Common myeloid progenitor, CD34-positive (primary cell): ENCODE results near the gene CELSR1.

Source experiments
- CTCF ChIA-PET: fragments of 350-600 bp; sonication (Branson Sonifier 250); formaldehyde crosslinking; loops from one replicate; lab custom pipeline; 2021; ENCODE audit warnings: antibody characterized with exemption; lab: Charles Lee
- POLR2A ChIA-PET: fragments of 350-600 bp; sonication (Branson Sonifier 250); formaldehyde crosslinking; loops from one replicate; lab custom pipeline; 2021; ENCODE audit warnings: antibody characterized with exemption; lab: Charles Lee
- DNase-seq, 3 donors: peaks; one replicate each; pipeline versions ENCODE4 v3.0.0 to v3.0.0-alpha.2; 2013
- H3K27ac ChIP-seq, 2 experiments: 1 replicate in 1 of 2; 2 replicates in 1 of 2; pipeline ENCODE4 v1.7.0; 2013; ENCODE audit warnings: inconsistent platforms in 2 of 2, low read length in 2 of 2, mild to moderate bottlenecking in 2 of 2, low read depth in 1 of 2, moderate library complexity in 1 of 2; ENCODE audit not compliant: severe bottlenecking in 2 of 2, insufficient read depth in 1 of 2, poor library complexity in 1 of 2
- H3K27me3 ChIP-seq, 5 experiments: replicated peaks in 2 of 5; 1 replicate in 3 of 5; 2 replicates in 2 of 5; pipeline versions ENCODE4 v1.6.1 to v1.7.0; 2013; ENCODE audit warnings: low read length in 4 of 5, mild to moderate bottlenecking in 2 of 5, moderate library complexity in 2 of 5, inconsistent platforms in 1 of 5; ENCODE audit not compliant: insufficient read depth in 5 of 5, control insufficient read depth in 4 of 5
- H3K36me3 ChIP-seq, 4 experiments: 1 replicate in 2 of 4; 2 replicates in 2 of 4; pipeline versions ENCODE4 v1.6.1 to v1.7.0; 2013; ENCODE audit warnings: low read length in 3 of 4, control low read depth in 1 of 4, mild to moderate bottlenecking in 1 of 4; ENCODE audit not compliant: control insufficient read depth in 4 of 4, insufficient read depth in 4 of 4
- H3K4me1 ChIP-seq, 4 experiments: 1 replicate in 3 of 4; 2 replicates in 1 of 4; pipeline versions ENCODE4 v1.6.1 to v1.7.1; 2013; ENCODE audit warnings: low read length in 3 of 4, mild to moderate bottlenecking in 3 of 4, control low read depth in 1 of 4, inconsistent platforms in 1 of 4, moderate library complexity in 1 of 4; ENCODE audit not compliant: control insufficient read depth in 4 of 4, insufficient read depth in 4 of 4; ENCODE audit errors: control extremely low read depth in 1 of 4
- H3K4me3 ChIP-seq, 7 experiments: 1 replicate in 4 of 7; 2 replicates in 3 of 7; pipeline versions ENCODE4 v1.5.1 to v1.7.0; 2013; ENCODE audit warnings: mild to moderate bottlenecking in 7 of 7, low read length in 6 of 7, moderate library complexity in 6 of 7, inconsistent platforms in 2 of 7, low read depth in 2 of 7, control low read depth in 1 of 7; ENCODE audit not compliant: insufficient read depth in 4 of 7, control insufficient read depth in 1 of 7; ENCODE audit errors: extremely low read depth in 1 of 7
- H3K9me3 ChIP-seq, 5 experiments: 1 replicate in 4 of 5; 2 replicates in 1 of 5; pipeline versions ENCODE4 v1.6.1 to v1.7.1; 2013; ENCODE audit warnings: low read length in 4 of 5, mild to moderate bottlenecking in 2 of 5, inconsistent platforms in 1 of 5, low read depth in 1 of 5, moderate library complexity in 1 of 5; ENCODE audit not compliant: control insufficient read depth in 4 of 5, insufficient read depth in 2 of 5; ENCODE audit errors: control extremely low read depth in 1 of 5
- WGBS: methylation state at CpG from one replicate; pipeline ENCODE4 v1.1.5; 2013; ENCODE audit not compliant: insufficient coverage; 5-methylcytosine and 5-hydroxymethylcytosine counted together

Gene CELSR1

GRCh38 chr22:46326066-46326680 is 211.2 kb downstream of the CELSR1 start:
- over 99% methylated on average over 23 of the region's 23 CpGs for WGBS
- no peaks in the 10 kb centered on the region for H3K4me1 ChIP-seq
- H3K36me3 ChIP-seq, result peaks cover 2 to 84% (median 37%) of the 10 kb centered on the region in 4 experiments
- no peaks in the 10 kb centered on the region for H3K9me3 ChIP-seq
- no peak for DNase-seq
- CTCF ChIA-PET, result interaction anchor here (0.8 kb wide), 1 partner anchor 8 kb away, joined by 3 read pairs; no protein-coding TSS in a partner anchor
- no peaks in the 10 kb centered on the region for H3K27me3 ChIP-seq
- POLR2A ChIA-PET, result no interaction called here
- no peak overlapping the region for H3K27ac ChIP-seq
- no peak overlapping the region for H3K4me3 ChIP-seq

- no peak overlapping the region for H3K27ac ChIP-seq
- peaks cover 4 to 82% (median 41%) of the 10 kb centered on the region in 4 experiments for H3K36me3 ChIP-seq
- no peak for DNase-seq
- no peaks in the 10 kb centered on the region for H3K4me1 ChIP-seq
- no peak overlapping the region for H3K4me3 ChIP-seq
- ChIA-PET CTCF (interaction anchor here (1.0 kb wide), 1 partner anchor 207 kb away, joined by 4 read pairs; no protein-coding TSS in a partner anchor), POLR2A (no interaction called here)
- WGBS, result 97% methylated on average over 13 of the region's 19 CpGs
- no peaks in the 10 kb centered on the region for H3K27me3 ChIP-seq
- no peaks in the 10 kb centered on the region for H3K9me3 ChIP-seq
Observed at GRCh38 chr22:46323162-46323561, 214.3 kb downstream of the CELSR1 start.

DNA sequence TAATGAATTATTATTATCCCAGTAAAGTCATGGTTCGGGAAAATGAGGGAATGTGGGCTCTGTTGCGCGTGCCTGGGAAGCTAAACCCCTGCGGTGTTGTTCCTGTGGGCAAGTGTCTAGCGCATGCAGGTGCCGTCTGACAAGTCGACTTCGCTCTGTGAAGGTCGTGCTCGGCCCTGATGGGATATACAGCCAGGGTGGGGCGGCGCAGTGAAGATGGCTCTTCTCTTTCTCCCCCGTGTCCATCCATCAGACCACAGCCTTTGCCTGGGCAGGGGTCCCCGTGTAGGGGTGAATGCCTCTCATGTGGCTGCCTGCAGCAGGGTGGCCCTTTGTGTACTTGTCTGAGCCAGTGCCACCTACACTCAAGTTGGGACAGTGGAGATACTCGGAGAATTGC is 214.7 kb downstream of the CELSR1 start:
- peaks cover 4 to 82% (median 43%) of the 10 kb centered on the region in 4 experiments for H3K36me3 ChIP-seq
- H3K4me3 ChIP-seq, result no peak overlapping the region
- no peak overlapping the region for H3K27ac ChIP-seq
- WGBS, result 94% methylated on average over 10 of the region's 15 CpGs
- no peak for DNase-seq
- H3K9me3 ChIP-seq, result no peaks in the 10 kb centered on the region
- POLR2A ChIA-PET, result no interaction called here
- CTCF ChIA-PET, result interaction anchor here (1.0 kb wide), 1 partner anchor 206 kb away, joined by 4 read pairs; no protein-coding TSS in a partner anchor
- no peaks in the 10 kb centered on the region for H3K27me3 ChIP-seq
- no peaks in the 10 kb centered on the region for H3K4me1 ChIP-seq

- WGBS, result 98% methylated on average over 16 of the region's 20 CpGs
- H3K4me1 ChIP-seq, result no peaks in the 10 kb centered on the region
- H3K9me3 ChIP-seq, result no peaks in the 10 kb centered on the region
- H3K4me3 ChIP-seq, result no peak overlapping the region
- ChIA-PET POLR2A (no interaction called here), CTCF (interaction anchor here (0.8 to 2.6 kb wide), 2 partner anchors 138 to 199 kb away, joined by 3 to 14 read pairs; no protein-coding TSS in a partner anchor)
- no peak for DNase-seq
- no peaks in the 10 kb centered on the region for H3K27me3 ChIP-seq
- H3K27ac ChIP-seq, result no peak overlapping the region
- peaks cover 6 to 83% (median 48%) of the 10 kb centered on the region in 4 experiments for H3K36me3 ChIP-seq
Observed at GRCh38 chr22:46320716-46321386, 216.6 kb downstream of the CELSR1 start.

- POLR2A ChIA-PET, result no interaction called here
- WGBS, result 95% methylated on average over 14 of the region's 14 CpGs
- no peaks in the 10 kb centered on the region for H3K27me3 ChIP-seq
Observed at GRCh38 chr22:46320166-46320710, 217.2 kb downstream of the CELSR1 start.

DNA sequence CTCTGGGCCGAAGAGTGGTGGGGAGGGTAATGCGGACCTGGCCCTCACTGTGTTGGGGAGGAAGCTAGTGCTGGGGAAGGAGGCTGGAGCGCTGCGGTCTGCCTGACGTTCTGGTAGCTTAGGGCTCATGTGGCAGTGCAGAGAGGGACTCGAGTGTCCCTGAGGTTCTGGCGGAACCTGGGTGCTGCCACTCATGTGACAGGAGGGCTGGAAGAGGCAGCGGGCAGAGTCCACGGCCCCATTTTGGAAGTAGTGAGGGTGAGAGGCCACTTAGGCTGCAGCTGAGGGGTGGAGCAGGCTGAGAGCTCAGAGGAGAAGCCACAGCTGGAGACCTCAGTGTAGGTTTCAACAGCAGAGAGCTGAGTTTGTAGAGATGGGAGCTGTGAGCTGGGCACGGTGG is 218.1 kb downstream of the CELSR1 start:
- ChIA-PET CTCF (interaction anchor here (2.3 to 2.6 kb wide), 2 partner anchors 197 to 202 kb away, joined by 6 to 14 read pairs; no protein-coding TSS in a partner anchor), POLR2A (no interaction called here)
- Histone ChIP-seq H3K36me3 (peaks cover 8 to 79% (median 44%) of the 10 kb centered on the region in 4 experiments), H3K27me3 (no peaks in the 10 kb centered on the region), H3K4me1 (no peaks in the 10 kb centered on the region), H3K9me3 (no peaks in the 10 kb centered on the region), H3K27ac (no peak overlapping the region), H3K4me3 (no peak overlapping the region)
- DNase-seq, result no peak
- WGBS, result 98% methylated on average over 10 of the region's 10 CpGs

More at GRCh38 chr22:46320166-46320710, 217.2 kb downstream of the CELSR1 start:
- CTCF ChIA-PET, result interaction anchor here (0.8 to 2.6 kb wide), 2 partner anchors 137 to 198 kb away, joined by 3 to 14 read pairs; no protein-coding TSS in a partner anchor
- no peak for DNase-seq
- Histone ChIP-seq H3K4me1 (no peaks in the 10 kb centered on the region), H3K9me3 (no peaks in the 10 kb centered on the region), H3K36me3 (peaks cover 8 to 85% (median 47%) of the 10 kb centered on the region in 4 experiments), H3K4me3 (no peak overlapping the region), H3K27ac (no peak overlapping the region)
